Upper lobe of right lung (tissue), 1 donor: ENCODE data around the gene TXNRD1. TPM values are rescaled to one million over a fixed set of nuclear protein-coding genes. Genes with fewer than 3 reads are reported as not detected.

Source experiments
- ATAC-seq: fragments of 200-7000 bp; cut with Tn5 transposase; one replicate; pipeline ENCODE4 v1.9.1; 2020; ENCODE audit warnings: mild to moderate bottlenecking, moderate library complexity
- DNase-seq: peaks from one replicate; pipeline ENCODE4 v3.0.0-alpha.2; 2020
- H3K27ac ChIP-seq: fragments of 200-600 bp; one replicate; pipeline ENCODE4 v1.8.0; 2022
- H3K27me3 ChIP-seq: fragments of 200-600 bp; one replicate; pipeline ENCODE4 v1.8.0; 2022; ENCODE audit warnings: mild to moderate bottlenecking
- H3K36me3 ChIP-seq: fragments of 200-600 bp; one replicate; pipeline ENCODE4 v1.8.0; 2022
- H3K4me1 ChIP-seq: fragments of 200-600 bp; one replicate; pipeline ENCODE4 v1.8.0; 2022
- H3K4me3 ChIP-seq: fragments of 200-600 bp; one replicate; pipeline ENCODE4 v1.8.0; 2022; ENCODE audit warnings: mild to moderate bottlenecking
- H3K9me3 ChIP-seq: fragments of 200-600 bp; one replicate; pipeline ENCODE4 v1.8.0; 2022
- CTCF ChIP-seq: fragments of 200-600 bp; IDR thresholded peaks from one replicate; pipeline ENCODE4 v1.8.0; 2022; ENCODE audit warnings: antibody characterized with exemption
- intact Hi-C: fragments of 100-400 bp; cut with DNase I; formaldehyde crosslinking; loops from one replicate; pipeline ENCODE4 v1.11.0; 2022
- long read RNA-seq: library from polyadenylated mRNA; unstranded; transcript quantifications from one replicate; pipeline ENCODE4 v2.0.0, GENCODE V29; 2021
- total RNA-seq: library from RNA; stranded (reverse); fragmentation: NEBNext Ultra II Directional; extraction: Animal tissue kit (Norgen Biotek cat#: 25700); gene quantifications from one replicate; pipeline ENCODE4 v1.2.1, GENCODE V29; 2021
- donor health status: DM: no; HTN: yes; CAD: no; lungs with severe emphysema.

The TXNRD1 gene
- 161 TPM for total RNA-seq
- long read RNA-seq, transcript TXNRD1-214 (15 exons, 3,974 nt): minor isoform, 39 of 227 reads
- long read RNA-seq, transcript TXNRD1-205 (15 exons, 3,930 nt): major isoform, 81 of 227 reads
- long read RNA-seq, partial matches to known transcripts: 74 of 227 reads
- long read RNA-seq, other reads (novel, unspliced or antisense): 32 of 227 reads

GRCh38 chr12:104215638-104216297 lies at the start of gene TXNRD1:
Gene TXNRD1 (plus strand): TSS chr12:104215779. CDS start chr12:104215803, 24 bp downstream.
- DNase-seq (peak; percentile 94), ATAC-seq (peak; percentile 98)
- Histone ChIP-seq H3K36me3 (no peaks in the 10 kb centered on the region), H3K27me3 (no peaks in the 10 kb centered on the region), H3K4me1 (peaks cover 30% of the 10 kb centered on the region), H3K4me3 (peak within 1 kb of the TSS; percentile 82), H3K27ac (peak within 1 kb of the TSS; percentile 89), H3K9me3 (no peaks in the 10 kb centered on the region)
- intact Hi-C loops: loop anchor here (5.0 kb wide), 2 partner anchors 72 to 142 kb away; no protein-coding TSS in a partner anchor
- peak; percentile 91 for TF ChIP-seq CTCF

- ATAC-seq: peak; percentile 30
- DNase-seq: no peak
- no peak for TF ChIP-seq CTCF
These were observed 49.8 kb upstream of the TXNRD1 start for GRCh38 chr12:104165801-104166200.

DNA sequence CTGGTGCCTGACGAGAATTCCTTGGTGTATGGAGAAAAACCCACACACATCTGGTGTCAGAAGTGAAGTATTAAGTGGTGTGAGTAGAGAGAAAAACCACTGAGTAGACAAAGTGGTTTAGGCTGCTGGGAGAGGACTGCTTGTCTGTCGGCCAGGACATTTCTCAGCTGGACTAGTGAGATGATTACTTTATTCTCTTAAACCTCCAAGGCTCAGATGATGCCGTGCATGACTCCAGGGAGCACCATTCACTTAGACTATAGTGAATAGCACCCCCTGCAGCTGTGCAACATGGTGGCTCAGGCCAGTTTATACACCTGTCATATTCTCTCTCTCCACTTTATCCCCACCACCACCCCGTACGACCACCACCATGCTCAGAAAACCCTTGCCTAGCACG lies 49.1 kb upstream of the TXNRD1 start:
- Histone ChIP-seq H3K27ac (peak overlapping the region; percentile 53), H3K27me3 (no peaks in the 10 kb centered on the region), H3K36me3 (no peaks in the 10 kb centered on the region), H3K9me3 (no peaks in the 10 kb centered on the region), H3K4me3 (no peak overlapping the region), H3K4me1 (peaks cover 6% of the 10 kb centered on the region)
- no peak for ATAC-seq
- intact Hi-C loops: no loop called here
- no peak for DNase-seq
- no peak for TF ChIP-seq CTCF

More at GRCh38 chr12:104165801-104166200, 49.8 kb upstream of the TXNRD1 start:
- intact Hi-C loops: no loop called here
- H3K27me3 ChIP-seq: no peaks in the 10 kb centered on the region
- H3K4me1 ChIP-seq: peaks cover 6% of the 10 kb centered on the region
- no peak overlapping the region for H3K4me3 ChIP-seq
- no peaks in the 10 kb centered on the region for H3K36me3 ChIP-seq
- H3K9me3 ChIP-seq: no peaks in the 10 kb centered on the region
- H3K27ac ChIP-seq: no peak overlapping the region

DNA sequence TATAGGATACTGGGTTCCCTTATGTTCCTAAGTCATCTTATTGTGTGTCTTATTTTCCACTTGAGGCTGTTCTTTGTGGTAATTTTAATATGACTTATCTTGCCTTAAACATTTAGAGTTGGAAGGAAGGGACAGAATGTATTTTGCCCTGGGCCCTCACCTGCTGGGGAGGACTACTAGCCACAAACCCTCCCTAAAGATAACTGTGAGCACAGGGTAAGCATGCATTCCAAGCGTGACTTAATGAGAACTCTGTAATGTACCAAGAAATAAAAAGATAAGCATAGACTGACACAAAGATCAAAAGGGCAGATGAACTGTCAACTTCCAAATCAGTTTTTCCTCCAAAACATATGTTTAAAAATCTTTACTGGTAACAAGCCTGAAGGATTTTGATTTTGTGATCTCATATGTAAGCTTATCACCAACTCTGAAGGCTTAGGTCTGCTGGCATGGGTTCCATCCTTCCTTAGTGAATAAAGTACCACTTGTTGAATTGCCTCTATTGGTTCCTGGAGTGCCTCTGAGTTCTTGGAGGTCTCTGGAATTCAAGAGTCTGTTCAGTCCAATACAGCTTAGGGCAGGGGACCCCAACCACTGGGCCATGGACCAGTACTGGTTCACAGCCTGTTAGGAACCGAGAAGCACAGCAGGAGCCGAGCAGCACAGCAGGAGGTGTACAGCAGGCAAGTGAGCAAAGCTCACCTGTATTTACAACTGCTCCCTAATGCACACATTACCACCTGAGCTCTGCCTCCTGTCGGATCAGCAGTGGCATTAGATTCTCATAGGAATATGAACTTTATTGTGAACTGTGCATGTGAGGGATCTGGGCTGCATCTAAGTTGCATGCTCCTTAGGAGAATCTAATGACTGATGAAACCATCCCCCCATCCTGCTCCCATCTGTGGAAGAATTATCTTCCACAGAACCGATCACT lies 47.8 kb upstream of the TXNRD1 start:
- Histone ChIP-seq H3K27ac (no peak overlapping the region), H3K4me1 (peaks cover 6% of the 10 kb centered on the region), H3K36me3 (no peaks in the 10 kb centered on the region), H3K27me3 (no peaks in the 10 kb centered on the region), H3K9me3 (no peaks in the 10 kb centered on the region), H3K4me3 (no peak overlapping the region)
- ATAC-seq (no peak), DNase-seq (no peak)
- no peak for TF ChIP-seq CTCF
- intact Hi-C loops: no loop called here

GRCh38 chr12:104168596-104168995 lies 47.0 kb upstream of the TXNRD1 start:
- H3K27me3 ChIP-seq: no peaks in the 10 kb centered on the region
- H3K27ac ChIP-seq: no peak overlapping the region
- DNase-seq (no peak), ATAC-seq (no peak)
- no peak for TF ChIP-seq CTCF
- no peaks in the 10 kb centered on the region for H3K9me3 ChIP-seq
- no peak overlapping the region for H3K4me3 ChIP-seq
- intact Hi-C loops: no loop called here
- peaks cover 6% of the 10 kb centered on the region for H3K4me1 ChIP-seq
- no peaks in the 10 kb centered on the region for H3K36me3 ChIP-seq
